NT2/D1 (cell line): Measurements from ENCODE around the gene HUWE1.

Source experiments
- DNase-seq: peaks from one replicate; pipeline ENCODE4 v3.0.0-alpha.2; 2011; ENCODE audit warnings: low read depth, low spot score
- H3K27me3 ChIP-seq: 2 replicates; pipeline ENCODE4 v1.6.0; 2011; ENCODE audit warnings: mild to moderate bottlenecking; ENCODE audit not compliant: insufficient read length, insufficient read depth
- H3K36me3 ChIP-seq: 2 replicates; pipeline ENCODE4 v1.6.1; 2011; ENCODE audit warnings: mild to moderate bottlenecking, low read length, mixed read lengths; ENCODE audit not compliant: insufficient read depth, insufficient read length
- H3K4me1 ChIP-seq: 2 replicates; pipeline ENCODE4 v1.5.1; 2011; ENCODE audit not compliant: insufficient read depth, insufficient read length
- H3K4me3 ChIP-seq: 2 replicates; pipeline ENCODE4 v1.5.1; 2011; ENCODE audit warnings: low read depth; ENCODE audit not compliant: insufficient read length
- H3K9ac ChIP-seq: 2 replicates; pipeline ENCODE4 v1.6.0; 2011; ENCODE audit warnings: low read depth; ENCODE audit not compliant: insufficient read length
- H3K9me3 ChIP-seq: 2 replicates; pipeline ENCODE4 v1.5.1; 2011; ENCODE audit warnings: mild to moderate bottlenecking, low read length; ENCODE audit not compliant: insufficient read depth
- SUZ12 ChIP-seq: IDR thresholded peaks from 2 replicates; pipeline ENCODE4 v1.6.1; 2011; ENCODE audit not compliant: insufficient read length, insufficient read depth; ENCODE audit errors: extremely low read depth
- YY1 ChIP-seq: IDR thresholded peaks from 2 replicates; pipeline ENCODE4 v1.6.1; 2011; ENCODE audit not compliant: insufficient read length, insufficient read depth
- ZNF274 ChIP-seq: IDR thresholded peaks from 2 replicates; pipeline ENCODE4 v1.6.1; 2011; ENCODE audit warnings: mild to moderate bottlenecking, low read depth, low read length

The HUWE1 gene

GRCh38 chrX:53599781-53600396, 86.6 kb downstream of the HUWE1 start:
- DNase-seq, result no peak
- TF ChIP-seq YY1, result no peak
- no peak for TF ChIP-seq SUZ12
- TF ChIP-seq ZNF274, result no peak
- H3K4me3 ChIP-seq, result no peak overlapping the region
- H3K9ac ChIP-seq, result no peak overlapping the region
- H3K9me3 ChIP-seq, result no peaks in the 10 kb centered on the region
- no peaks in the 10 kb centered on the region for H3K27me3 ChIP-seq
- peaks cover 91% of the 10 kb centered on the region for H3K36me3 ChIP-seq
- no peaks in the 10 kb centered on the region for H3K4me1 ChIP-seq

GRCh38 chrX:53598169-53598568, 88.3 kb downstream of the HUWE1 start:
- no peak for DNase-seq
- Histone ChIP-seq H3K27me3 (no peaks in the 10 kb centered on the region), H3K4me3 (no peak overlapping the region), H3K36me3 (peaks cover 89% of the 10 kb centered on the region), H3K9ac (no peak overlapping the region), H3K9me3 (no peaks in the 10 kb centered on the region), H3K4me1 (no peaks in the 10 kb centered on the region)
- TF ChIP-seq YY1, result no peak
- TF ChIP-seq SUZ12, result no peak

GRCh38 chrX:53595266-53595810, 91.2 kb downstream of the HUWE1 start:
- Histone ChIP-seq H3K27me3 (no peaks in the 10 kb centered on the region), H3K9me3 (no peaks in the 10 kb centered on the region), H3K4me1 (no peaks in the 10 kb centered on the region), H3K9ac (no peak overlapping the region), H3K36me3 (peaks cover 91% of the 10 kb centered on the region), H3K4me3 (no peak overlapping the region)
- no peak for DNase-seq
- TF ChIP-seq SUZ12, result no peak
- TF ChIP-seq ZNF274, result no peak
- TF ChIP-seq YY1, result no peak

GRCh38 chrX:53594354-53594753, 92.2 kb downstream of the HUWE1 start:
- Histone ChIP-seq H3K9me3 (no peaks in the 10 kb centered on the region), H3K9ac (no peak overlapping the region), H3K4me1 (no peaks in the 10 kb centered on the region), H3K36me3 (peaks cover 91% of the 10 kb centered on the region), H3K27me3 (no peaks in the 10 kb centered on the region), H3K4me3 (no peak overlapping the region)
- DNase-seq, result no peak
- TF ChIP-seq ZNF274, result no peak
- no peak for TF ChIP-seq SUZ12
- no peak for TF ChIP-seq YY1

- no peak overlapping the region for H3K4me3 ChIP-seq
- peaks cover 99% of the 10 kb centered on the region for H3K36me3 ChIP-seq
- H3K9ac ChIP-seq, result no peak overlapping the region
- H3K9me3 ChIP-seq, result no peaks in the 10 kb centered on the region
- no peaks in the 10 kb centered on the region for H3K4me1 ChIP-seq
- TF ChIP-seq ZNF274 (no peak), SUZ12 (no peak), YY1 (no peak)
- no peak for DNase-seq
- H3K27me3 ChIP-seq, result no peaks in the 10 kb centered on the region
Observed at GRCh38 chrX:53587795-53588420, 98.6 kb downstream of the HUWE1 start.

- Histone ChIP-seq H3K4me1 (no peaks in the 10 kb centered on the region), H3K27me3 (no peaks in the 10 kb centered on the region)
Observed at GRCh38 chrX:53584891-53585290, 101.6 kb downstream of the HUWE1 start.

GRCh38 chrX:53583571-53583970, 102.9 kb downstream of the HUWE1 start:
- Histone ChIP-seq H3K4me1 (no peaks in the 10 kb centered on the region), H3K27me3 (no peaks in the 10 kb centered on the region), H3K9ac (no peak overlapping the region), H3K36me3 (peaks cover 88% of the 10 kb centered on the region), H3K4me3 (no peak overlapping the region), H3K9me3 (peaks cover 20% of the 10 kb centered on the region)
- TF ChIP-seq SUZ12 (no peak), YY1 (no peak), ZNF274 (no peak)
- no peak for DNase-seq

More at GRCh38 chrX:53584891-53585290, 101.6 kb downstream of the HUWE1 start:
- H3K9ac ChIP-seq, result no peak overlapping the region
- TF ChIP-seq ZNF274 (no peak), SUZ12 (no peak), YY1 (no peak)
- no peak for DNase-seq
- peaks cover 19% of the 10 kb centered on the region for H3K9me3 ChIP-seq
- H3K4me3 ChIP-seq, result no peak overlapping the region
- H3K36me3 ChIP-seq, result peaks cover 100% of the 10 kb centered on the region
